Colonic mucosa (tissue), 4 donors: ENCODE results near the gene RAB40B. TPM values are rescaled to one million over a fixed set of nuclear protein-coding genes. Genes with fewer than 3 reads are reported as not detected.

ENCODE experiments used
- DNase-seq: peaks from one replicate; pipeline ENCODE4 v3.0.0-alpha.2; 2020
- H3K27ac ChIP-seq: fragments of 200-600 bp; one replicate; pipeline ENCODE4 v1.8.0; 2021
- H3K27me3 ChIP-seq: fragments of 200-600 bp; one replicate; pipeline ENCODE4 v1.8.0; 2021
- H3K36me3 ChIP-seq: fragments of 200-600 bp; one replicate; pipeline ENCODE4 v1.8.0; 2021
- H3K4me1 ChIP-seq: fragments of 200-600 bp; one replicate; pipeline ENCODE4 v1.8.0; 2021; ENCODE audit warnings: mild to moderate bottlenecking
- H3K4me3 ChIP-seq: fragments of 200-600 bp; one replicate; pipeline ENCODE4 v1.8.0; 2021
- H3K9ac ChIP-seq, 2 donors: one replicate each; pipeline ENCODE4 v1.7.0; 2013; ENCODE audit warnings: control low read depth in 2 of 2, low read depth in 2 of 2, low read length in 2 of 2
- H3K9me3 ChIP-seq: fragments of 200-600 bp; one replicate; pipeline ENCODE4 v1.8.0; 2021
- CTCF ChIP-seq: fragments of 200-600 bp; IDR thresholded peaks from one replicate; pipeline ENCODE4 v1.8.0; 2022; ENCODE audit warnings: antibody characterized with exemption, mild to moderate bottlenecking
- intact Hi-C: fragments of 100-400 bp; cut with DNase I; formaldehyde crosslinking; loops from one replicate; pipeline ENCODE4 v1.14.1; 2022
- total RNA-seq, 2 donors: library from RNA; stranded (reverse); fragmentation: NEBNext Ultra II Directional in 1 of 2; extraction: Animal tissue kit (Norgen Biotek cat#: 25700) in 1 of 2; gene quantifications; one replicate each; pipeline ENCODE4 v1.2.1, GENCODE V29; 2021
- donor health status: healthy.
- donor health status: DM: no; HTN: no; CAD: no.
- donor health status: DM: no; HTN: no; CAD: no.

Gene RAB40B
- total RNA-seq, 2 donors from 2014 or later = 34.7 to 35.8 TPM

- H3K27ac ChIP-seq = no peak overlapping the region
- H3K4me1 ChIP-seq = no peaks in the 10 kb centered on the region
- no peak for DNase-seq
- H3K9ac ChIP-seq = no peak overlapping the region
- no peak overlapping the region for H3K4me3 ChIP-seq
- no peak for TF ChIP-seq CTCF
- H3K36me3 ChIP-seq = peaks cover 5% of the 10 kb centered on the region
- H3K27me3 ChIP-seq = no peaks in the 10 kb centered on the region
- intact Hi-C loops = no loop called here
- H3K9me3 ChIP-seq = no peaks in the 10 kb centered on the region
Measured at GRCh38 chr17:82737967-82738877, 39.7 kb upstream of the RAB40B start.

GRCh38 chr17:82736511-82737185 lies 38.1 kb upstream of the RAB40B start:
- Histone ChIP-seq H3K9ac (peak overlapping the region; percentile 57 to 90), H3K9me3 (no peaks in the 10 kb centered on the region), H3K27me3 (no peaks in the 10 kb centered on the region), H3K27ac (no peak overlapping the region), H3K36me3 (peaks cover 5% of the 10 kb centered on the region), H3K4me1 (no peaks in the 10 kb centered on the region), H3K4me3 (peak overlapping the region; percentile 73)
- intact Hi-C loops = no loop called here
- no peak for DNase-seq
- no peak for TF ChIP-seq CTCF

GRCh38 chr17:82734987-82735866 lies 36.7 kb upstream of the RAB40B start, which contains the start of gene FN3K:
Gene FN3K (plus strand): TSS chr17:82735615. CDS start chr17:82735637, 22 bp downstream.
- Histone ChIP-seq H3K9ac (peak within 1 kb of the TSS; percentile 89 to 90), H3K4me3 (peak within 1 kb of the TSS; percentile 73), H3K9me3 (no peaks in the 10 kb centered on the region), H3K4me1 (no peaks in the 10 kb centered on the region), H3K36me3 (peaks cover under 1% of the 10 kb centered on the region), H3K27ac (peak within 1 kb of the TSS; percentile 60), H3K27me3 (no peaks in the 10 kb centered on the region)
- peak; percentile 77 for DNase-seq
- no peak for TF ChIP-seq CTCF
- intact Hi-C loops = no loop called here

GRCh38 chr17:82732118-82732743 lies 33.7 kb upstream of the RAB40B start:
- DNase-seq = no peak
- Histone ChIP-seq H3K27ac (no peak overlapping the region), H3K9ac (no peak overlapping the region), H3K36me3 (no peaks in the 10 kb centered on the region), H3K9me3 (no peaks in the 10 kb centered on the region), H3K4me1 (no peaks in the 10 kb centered on the region), H3K4me3 (no peak overlapping the region), H3K27me3 (no peaks in the 10 kb centered on the region)
- TF ChIP-seq CTCF = no peak
- intact Hi-C loops = no loop called here
